HG03457 (cell line): Measurements from ENCODE around the gene ACAP2.

ENCODE experiments used
- ATAC-seq: cut with Tn5 transposase; IDR thresholded peaks from one replicate; pipeline ENCODE4 v1.9.1; 2021; ENCODE audit warnings: moderate number of reproducible peaks; ENCODE audit not compliant: unreplicated experiment

ACAP2 gene

DNA sequence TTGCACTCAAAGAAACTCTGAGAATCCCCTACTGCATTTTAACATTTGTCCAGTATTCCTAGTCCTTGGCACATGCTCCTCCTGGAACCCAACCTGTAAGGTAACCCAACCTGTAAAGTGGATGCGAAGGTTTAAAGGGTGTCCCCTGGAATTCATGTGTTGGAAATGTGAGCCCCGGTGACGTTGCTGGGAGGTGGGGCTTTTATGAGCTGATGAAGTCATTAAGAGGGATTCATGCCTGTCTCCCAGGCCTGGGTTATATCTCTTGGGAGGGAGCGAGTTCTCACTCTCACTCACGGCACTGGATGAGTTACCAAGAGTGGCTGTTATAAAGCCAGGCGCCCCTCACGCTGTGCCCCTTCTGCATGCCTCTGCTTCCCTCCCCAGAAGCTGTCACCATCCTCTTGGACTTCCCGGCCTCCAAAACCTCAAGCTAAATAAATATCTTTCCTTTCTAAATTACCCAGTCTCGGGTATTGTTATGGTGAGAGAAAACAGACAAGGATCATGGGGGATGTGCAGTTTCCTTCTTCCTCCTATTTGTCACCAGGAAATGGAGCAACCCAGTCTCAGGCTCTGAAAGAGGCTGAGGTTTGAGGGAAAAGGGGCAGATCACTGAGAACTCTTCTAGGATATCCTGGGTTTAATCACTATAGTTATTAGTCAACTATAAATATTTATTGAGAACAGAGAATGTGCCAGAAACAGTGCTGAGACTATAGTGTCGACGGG lies 179.5 kb downstream of the ACAP2 start:
- no peak for ATAC-seq

DNA sequence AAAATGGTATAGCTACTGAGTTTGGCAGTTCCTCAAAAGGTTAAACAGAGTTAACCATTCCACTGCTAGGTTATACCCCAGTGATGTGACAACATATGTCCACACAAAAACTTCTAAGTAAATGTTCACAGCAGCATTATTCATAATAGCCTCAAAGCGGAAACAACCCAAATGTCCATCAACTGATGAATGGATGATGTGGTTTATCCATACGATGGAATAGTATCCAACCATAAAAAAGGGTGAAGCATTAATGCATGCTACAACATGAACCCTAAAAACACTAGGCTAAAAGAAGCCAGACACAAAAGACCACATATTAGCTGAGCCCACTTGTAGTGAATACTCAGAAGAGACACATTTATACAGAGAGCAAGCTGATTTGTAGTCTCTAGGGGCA lies 180.9 kb downstream of the ACAP2 start:
- no peak for ATAC-seq

DNA sequence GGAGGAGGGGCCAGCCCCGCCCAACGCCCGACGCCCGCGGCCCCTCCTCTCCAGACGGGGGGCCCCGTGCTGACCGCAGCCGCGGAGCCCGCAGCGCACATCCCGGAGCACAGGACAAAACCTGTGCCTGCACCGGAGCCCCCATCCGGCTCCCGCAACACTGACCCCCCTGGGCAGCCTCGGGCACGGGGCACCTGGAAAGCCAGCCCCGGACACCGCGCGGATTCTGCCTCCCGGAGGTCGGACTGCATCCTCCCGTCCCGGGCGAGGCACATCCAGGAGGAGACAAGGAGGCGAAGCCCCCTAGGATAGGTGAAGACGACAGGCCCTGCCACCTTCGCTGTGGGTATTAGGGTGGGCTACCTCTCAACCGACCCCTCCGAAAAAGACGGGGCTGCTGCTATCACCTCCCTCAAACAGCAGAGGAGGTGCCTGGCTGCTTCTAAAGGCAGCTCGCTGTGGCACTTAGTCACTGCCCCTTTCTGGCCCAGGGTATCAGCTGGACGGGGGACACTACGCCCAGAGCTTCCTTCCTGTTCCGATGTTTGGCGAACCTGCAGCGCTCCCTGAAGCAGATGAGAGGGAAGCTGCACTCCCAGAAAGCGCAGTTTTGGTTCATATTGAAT lies 182.4 kb downstream of the ACAP2 start:
- peak; percentile 1 for ATAC-seq

DNA sequence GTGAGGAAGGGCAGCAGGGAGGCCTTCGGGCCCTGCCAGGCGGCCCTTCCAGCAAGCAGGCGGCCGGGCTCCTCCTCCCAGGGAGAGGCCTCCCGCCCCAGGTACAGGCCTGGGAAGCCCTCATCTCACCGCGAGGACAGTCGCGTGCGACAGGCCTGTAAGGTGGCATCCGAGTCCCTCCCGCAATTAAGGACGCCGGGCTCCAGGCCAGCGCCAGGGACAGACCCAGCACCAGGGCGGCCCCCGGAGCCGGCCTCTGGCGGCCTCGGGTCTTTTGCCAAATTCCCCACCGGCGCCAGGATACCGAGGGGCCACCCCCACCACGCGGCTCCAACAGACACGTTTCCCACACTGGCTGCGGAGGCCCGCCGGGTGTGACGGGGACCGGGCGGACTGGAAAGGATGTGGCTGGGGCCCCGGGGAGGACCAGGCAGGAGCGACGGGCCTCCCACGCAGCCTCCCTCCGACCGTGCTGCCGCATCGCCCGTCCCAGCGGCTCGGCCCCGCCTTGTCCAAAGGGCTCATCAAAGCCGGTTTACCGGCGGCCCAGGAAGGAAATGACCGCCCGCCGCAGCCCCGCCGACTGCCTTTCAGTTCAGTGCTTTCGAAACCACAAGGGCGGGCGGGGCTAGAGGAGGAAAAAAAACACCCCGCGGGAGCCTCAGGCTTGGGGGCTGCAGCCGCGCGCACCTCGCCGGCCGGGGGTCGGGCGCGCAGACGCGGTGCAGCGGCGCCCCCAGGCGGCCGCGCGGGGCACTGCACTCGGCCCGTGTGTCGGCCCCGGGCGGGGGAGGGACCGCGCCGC lies 183.1 kb downstream of the ACAP2 start:
- peak; percentile 54 for ATAC-seq

DNA sequence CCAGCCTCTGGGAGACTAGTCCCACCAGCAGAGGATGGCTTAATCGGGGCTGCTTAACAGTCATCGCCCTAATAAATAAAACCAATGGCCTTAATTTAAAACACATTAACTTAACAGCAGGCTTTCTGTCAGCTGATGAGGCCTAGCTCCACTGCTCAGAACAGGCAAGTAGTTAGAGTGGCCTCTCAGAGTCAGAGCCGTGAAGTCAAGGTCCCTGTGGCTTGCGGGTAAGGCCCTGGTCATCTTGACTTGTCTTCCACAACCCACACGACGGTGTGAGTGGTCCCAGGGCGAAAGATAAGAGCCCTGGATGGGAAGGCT lies 183.7 kb downstream of the ACAP2 start:
- no peak for ATAC-seq

DNA sequence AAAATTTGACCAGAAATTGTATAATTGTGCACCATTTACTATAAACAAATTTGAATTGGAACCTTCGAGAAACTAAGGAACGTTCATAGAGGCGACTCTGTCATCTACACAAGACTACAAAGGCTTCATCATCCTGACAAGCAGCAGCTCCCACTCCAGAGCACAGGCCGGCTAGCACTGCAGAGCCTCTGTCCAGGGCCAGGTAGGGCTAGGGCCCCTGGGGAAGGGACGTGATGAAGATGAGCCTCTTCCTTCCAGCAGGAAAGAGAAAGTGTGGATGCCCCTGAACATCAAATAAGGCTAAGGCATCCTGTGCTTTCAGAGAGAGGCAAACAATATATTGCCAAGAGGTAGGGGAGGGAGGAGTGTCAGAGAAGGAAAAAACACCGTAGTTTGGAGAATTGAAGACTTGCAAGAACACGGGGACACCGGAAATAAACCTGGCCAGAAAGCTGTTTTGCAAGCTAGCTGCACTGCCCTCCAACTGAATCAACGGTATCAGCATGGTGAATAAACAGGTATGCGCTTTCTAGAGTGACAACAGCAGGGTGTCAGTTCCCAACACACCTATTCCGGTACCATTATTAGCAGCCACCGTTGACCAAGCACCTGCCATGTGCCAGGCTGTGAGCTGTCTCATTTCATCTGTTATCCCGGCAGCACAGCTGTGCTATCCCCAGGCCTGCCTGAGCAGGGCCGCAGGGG lies 184.2 kb downstream of the ACAP2 start:
- no peak for ATAC-seq

DNA sequence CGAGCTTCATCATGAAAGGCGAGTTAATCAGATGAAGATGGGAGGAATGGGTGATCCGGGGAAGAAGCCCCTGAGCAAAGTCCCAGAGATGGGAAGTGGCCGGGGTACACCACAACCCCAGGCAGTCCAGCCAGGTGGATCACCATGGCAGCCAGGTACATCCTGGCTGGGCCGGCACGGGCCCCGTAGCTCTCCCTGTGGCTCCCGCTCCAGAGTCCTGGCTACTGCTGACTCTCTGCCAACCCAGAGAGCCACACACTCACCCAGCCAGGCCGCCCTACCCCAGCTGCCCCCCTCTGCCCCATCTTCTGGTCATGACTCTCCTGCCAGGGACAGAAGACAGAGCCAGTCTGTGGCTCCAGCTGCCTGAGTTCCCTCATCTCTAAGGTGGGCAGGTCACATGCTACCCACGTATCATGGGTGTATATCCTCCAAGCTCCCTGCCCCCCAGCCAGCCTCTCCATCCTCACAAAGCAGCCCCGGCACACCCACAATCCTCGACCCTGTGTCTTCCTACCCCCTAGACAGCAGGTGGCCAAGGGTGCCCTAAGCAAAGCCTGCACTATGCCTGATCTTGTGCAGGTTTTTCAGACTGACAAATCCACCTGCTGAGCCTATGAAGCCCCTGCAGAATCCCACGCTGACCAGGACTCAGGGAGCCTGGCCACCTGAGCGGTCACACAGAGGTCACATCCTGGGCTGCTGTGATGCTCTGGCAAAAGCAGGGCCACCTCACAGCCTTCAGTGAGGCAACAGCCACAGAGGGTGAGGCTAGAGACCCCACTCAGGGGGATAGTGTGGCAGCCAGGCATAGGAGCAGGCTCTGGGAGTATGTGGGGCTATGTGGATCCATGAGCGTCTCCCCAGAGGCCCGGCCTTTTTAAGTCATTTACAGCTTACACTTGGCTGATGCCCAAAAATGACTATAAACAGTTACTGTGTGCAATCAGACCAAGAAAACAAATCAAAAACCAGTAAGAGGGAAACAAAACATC lies 185.1 kb downstream of the ACAP2 start:
- ATAC-seq, result no peak

DNA sequence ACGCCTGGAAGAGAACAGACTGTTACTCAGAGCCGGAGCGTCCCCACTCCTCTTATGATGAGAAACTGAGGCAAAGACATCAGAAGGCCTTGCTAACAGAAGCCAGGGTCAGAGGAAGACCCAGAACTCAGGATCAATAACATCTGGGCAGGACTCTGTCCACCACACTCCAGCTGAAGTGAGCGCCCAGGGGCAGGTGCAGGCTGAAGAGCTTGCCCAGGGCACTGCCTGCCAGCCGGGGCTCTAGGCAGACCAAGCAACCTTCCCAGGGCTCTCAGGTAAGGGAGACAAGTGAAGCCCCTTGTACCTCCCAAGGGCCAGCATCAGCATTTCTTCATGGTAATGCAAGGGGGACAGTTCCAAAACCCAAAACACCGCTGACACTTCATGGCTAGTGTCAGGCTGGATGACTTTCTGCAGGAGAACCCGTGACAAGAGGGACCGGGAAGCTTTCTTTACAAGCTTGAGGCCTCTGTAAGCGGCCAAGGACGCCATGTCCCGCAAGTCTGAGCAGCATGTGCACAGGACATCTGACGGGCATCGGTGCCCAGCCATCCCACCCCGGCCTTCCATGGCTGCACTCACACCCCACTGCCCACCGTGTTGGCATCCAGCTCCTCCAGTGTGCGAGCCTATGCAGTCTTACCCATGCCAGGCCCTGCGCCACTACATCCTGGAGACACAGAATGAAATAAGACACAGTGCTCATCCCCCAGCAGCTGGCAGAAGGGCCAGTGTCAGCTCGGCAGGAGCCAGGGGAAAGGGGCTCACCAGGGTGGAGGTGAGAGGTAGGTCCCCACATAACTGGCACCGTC lies 186.0 kb downstream of the ACAP2 start:
- no peak for ATAC-seq

DNA sequence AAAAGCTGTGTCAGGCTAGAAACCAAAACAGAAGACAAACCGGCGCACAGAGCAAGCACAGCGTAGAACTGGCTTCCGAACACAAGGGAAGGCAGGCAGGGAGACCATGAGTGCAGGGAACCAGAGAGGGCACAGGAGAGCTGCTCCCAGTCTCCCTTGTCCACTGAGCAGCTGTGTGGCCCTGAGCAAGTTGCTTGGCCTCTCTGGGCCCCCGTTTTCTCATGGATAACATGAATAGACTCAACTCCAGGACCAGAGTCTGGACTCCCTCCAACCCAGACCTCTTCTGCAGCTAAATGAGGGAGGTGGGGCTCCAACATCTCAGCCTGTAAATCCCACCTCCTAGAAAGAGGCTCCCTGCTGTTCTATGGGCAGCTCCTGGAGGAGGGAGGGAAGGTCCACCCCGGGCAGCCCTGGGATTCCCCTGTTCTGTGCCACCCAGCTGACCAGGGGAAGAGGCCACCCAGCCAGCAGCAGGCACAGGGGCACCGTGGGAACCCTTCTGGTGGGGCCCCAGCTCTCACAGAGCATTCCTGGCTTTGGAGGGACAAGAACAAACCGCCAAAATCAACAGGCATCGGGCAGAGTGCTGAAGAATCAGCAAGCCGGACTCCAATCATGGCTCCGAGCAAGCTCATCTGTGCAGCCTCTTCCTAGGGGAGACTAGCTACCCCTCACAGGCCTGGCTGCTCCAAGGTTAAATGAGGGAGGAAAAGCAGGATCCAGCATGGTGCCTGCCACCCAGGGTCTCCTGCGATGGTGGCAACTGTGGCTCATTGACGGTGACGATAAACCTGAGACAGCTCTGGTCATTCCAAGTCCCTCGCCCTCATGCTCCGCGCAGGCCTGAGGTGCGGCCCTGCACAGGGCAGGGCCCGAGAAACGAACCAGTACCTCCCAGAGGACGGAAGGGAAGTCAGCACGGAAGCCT lies 187.0 kb downstream of the ACAP2 start:
- no peak for ATAC-seq

DNA sequence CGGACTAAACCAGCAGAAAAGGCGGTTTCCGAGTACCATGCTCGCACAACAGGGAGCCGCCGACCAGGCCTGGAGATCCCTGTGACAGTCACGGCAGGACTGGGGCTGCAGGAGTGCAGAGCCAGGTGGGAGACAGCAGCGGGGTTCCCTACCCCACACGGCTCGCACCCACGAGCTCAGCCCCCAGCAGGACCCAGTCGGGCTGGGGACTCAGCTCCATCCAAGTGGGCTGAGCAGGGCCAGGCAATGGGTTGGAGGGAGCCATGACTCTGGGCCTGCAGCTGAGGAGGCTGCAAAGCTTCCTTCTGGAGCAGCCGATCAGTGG lies 187.7 kb downstream of the ACAP2 start:
- no peak for ATAC-seq

DNA sequence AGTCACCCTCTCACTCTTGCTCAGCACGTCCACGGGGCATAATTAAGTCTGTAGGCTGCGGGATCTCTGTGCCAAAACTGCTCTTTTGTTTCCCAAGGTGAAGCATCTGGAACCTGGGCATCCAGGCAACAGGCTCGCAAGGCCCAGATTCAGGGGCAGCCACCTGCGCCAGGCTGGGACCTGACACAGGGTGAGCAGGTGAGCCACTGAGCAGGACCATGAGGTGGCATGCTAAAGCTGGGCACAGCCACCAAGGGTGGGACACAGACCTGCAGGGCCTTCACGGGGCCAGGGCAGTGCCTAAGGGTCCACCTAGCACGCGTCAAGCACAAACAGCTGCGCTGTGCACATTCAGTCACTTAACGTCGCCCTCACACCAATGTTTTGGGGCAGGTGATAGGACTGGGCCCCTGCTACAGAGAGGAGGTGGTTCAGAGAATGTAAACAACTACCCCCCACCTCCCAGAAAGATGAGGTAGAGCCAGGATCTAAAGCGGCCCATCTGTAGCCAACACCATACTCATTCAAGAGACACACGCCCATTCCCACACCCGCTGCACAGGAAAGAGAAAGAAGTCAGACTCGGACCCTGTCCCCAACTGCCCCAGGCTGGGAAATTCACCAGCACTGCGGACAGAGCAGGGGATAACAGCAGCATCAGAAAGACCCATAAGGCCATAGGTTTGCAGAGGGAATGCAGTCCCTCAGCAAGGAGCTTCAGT lies 188.2 kb downstream of the ACAP2 start:
- no peak for ATAC-seq

DNA sequence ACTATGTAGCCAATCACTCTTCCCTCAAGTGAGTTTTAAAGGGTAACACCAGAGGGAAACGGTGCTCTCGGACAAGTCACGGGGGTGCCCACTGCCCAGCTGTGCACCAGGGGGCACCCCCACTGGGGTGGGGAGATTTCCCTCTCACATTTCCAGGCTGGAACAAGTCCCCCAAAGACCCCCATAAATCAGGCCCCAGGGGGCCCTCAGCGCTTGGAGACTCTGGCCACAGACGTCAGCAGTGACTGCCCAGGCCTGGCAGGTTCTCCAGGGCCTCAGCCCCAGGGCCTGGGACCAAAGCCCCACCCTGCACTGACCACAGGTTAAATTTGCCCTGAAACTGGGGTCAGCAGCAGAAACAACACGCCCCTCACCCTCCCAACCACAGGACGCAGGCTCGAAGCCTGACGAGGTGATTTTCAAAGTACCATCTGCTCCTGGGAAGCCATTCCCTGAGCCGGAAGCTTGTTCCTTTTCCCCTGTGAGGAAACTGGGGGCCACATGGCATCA lies 188.8 kb downstream of the ACAP2 start:
- ATAC-seq, result no peak

DNA sequence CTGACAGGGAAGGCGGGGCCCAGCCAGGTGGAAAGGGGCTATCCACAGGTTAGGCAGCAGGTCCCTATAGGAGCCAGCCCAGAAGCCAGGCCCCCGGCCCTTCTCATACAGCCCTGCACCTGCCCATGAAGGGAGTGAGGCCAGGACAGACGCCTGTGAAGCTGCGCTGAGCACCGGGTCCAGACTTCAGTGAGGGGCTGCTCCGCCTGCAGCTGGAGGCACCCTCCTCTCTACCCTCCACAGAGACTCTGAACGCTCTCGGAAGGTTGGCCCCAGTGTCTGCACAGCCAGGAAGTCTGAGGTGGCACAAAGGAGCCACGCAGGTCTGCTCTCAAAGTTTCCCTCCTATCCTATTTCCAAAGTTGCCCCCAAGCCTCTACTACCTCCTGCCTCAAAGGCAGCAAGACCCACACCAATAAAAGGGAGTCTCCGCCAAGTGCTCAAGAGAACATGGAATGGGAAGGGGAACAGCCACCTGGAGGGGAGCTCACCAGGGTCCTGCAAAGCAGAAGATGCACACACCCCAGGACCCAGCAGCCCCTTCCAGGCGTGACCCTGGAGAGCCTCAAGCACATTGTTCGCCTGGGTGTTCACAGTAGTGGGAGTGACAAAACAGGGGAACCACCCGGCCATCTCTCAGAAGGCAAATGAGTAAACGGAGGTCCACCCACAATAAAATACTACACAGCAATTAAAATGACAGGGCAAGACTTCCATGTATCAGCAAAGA lies 191.3 kb downstream of the ACAP2 start:
- ATAC-seq, result no peak

DNA sequence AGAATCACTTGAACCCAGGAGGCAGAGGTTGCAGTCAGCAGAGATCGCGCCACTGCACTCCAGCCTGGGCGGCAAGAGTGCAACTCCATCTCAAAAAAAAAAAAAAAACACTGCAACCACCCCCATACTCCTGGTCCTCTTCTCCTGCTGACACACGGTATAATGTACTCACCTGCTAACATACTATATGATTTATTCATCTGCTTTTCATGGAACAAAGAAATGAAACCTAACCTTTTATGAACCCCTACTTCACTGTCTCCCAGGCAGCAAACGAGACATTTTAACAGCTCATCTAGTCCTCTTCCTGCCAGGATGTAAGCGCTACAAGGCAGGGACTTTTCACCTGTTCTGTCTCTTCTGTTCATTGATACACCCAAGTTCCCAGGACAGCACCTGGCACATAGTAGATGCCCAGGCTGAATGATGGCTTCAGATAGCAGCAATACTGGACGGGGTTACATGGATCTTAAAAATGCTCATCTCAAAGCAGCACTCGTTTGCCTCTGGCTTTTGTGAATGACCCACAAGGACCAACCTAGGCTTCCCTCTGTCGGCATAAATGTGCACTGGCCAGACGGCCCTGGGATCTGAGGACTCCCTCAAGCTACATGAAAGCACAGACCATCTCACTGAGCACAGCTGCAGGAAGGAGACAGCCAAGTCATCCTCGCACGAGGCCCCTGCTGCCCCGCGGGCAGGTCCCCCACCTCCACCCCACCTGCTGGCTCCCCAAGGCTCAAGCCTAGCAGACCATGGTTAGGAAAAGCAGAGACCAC lies 192.2 kb downstream of the ACAP2 start:
- no peak for ATAC-seq

DNA sequence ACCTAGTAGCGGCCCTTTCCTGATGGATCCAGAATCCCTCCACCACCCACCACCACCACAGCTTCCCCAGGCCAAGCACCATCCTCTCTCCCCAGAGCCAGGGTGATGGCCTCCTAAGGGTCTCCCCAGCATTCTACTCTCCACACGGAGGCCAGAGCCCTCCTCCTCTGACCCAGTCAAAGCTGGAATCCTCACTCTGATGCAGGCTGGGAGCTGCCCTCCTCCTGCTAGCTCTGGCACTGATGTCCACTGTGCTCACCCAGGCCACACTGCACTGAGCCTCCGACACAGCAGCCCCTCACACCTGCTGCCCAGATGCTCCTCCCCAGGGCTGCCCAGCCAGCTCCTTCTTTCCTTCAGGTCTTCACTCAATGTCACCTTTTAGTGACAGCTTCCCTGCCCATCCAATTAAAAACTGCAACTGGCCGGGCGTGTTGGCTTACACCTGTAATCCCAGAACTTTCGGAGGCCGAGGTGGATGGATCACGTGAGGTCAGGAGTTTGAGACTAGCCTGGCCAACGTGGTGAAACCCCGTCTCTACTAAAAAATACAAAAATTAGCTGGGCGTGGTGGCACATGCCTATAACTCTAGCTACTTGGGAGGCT lies 192.9 kb downstream of the ACAP2 start:
- no peak for ATAC-seq
